DOHH2 (cell line): ENCODE measurements around the gene NLGN1.

Experiments used
- H3F3A ChIP-seq: fragments of 200-600 bp; sonication (generic), shearing (Covaris generic); 2 replicates; pipeline ENCODE4 v1.6.0; 2016; ENCODE audit warnings: antibody characterized with exemption, mild to moderate bottlenecking; ENCODE audit not compliant: control insufficient read depth, insufficient read depth
- H3K27ac ChIP-seq: fragments of 200-600 bp; sonication (generic); 2 replicates; pipeline ENCODE4 v1.5.1; 2014; ENCODE audit warnings: low read depth, mild to moderate bottlenecking, low read length, moderate library complexity
- H3K27me3 ChIP-seq: fragments of 200-600 bp; sonication (generic); 2 replicates; pipeline ENCODE4 v1.6.1; 2014; ENCODE audit warnings: mild to moderate bottlenecking, low read length, mixed read lengths; ENCODE audit not compliant: control insufficient read depth
- H3K36me3 ChIP-seq: fragments of 200-600 bp; sonication (generic); 2 replicates; pipeline ENCODE4 v1.6.1; 2014; ENCODE audit warnings: mild to moderate bottlenecking, low read length, moderate library complexity, mixed read lengths; ENCODE audit not compliant: control insufficient read depth
- H3K4me1 ChIP-seq: fragments of 200-600 bp; sonication (generic); 2 replicates; pipeline ENCODE4 v1.6.1; 2014; ENCODE audit warnings: mild to moderate bottlenecking, low read length, mixed read lengths; ENCODE audit not compliant: control insufficient read depth
- H3K4me2 ChIP-seq: fragments of 200-600 bp; sonication (generic); 2 replicates; pipeline ENCODE4 v1.6.0; 2014; ENCODE audit warnings: mild to moderate bottlenecking, low read length, moderate library complexity
- H3K4me3 ChIP-seq: fragments of 200-600 bp; sonication (generic); 2 replicates; pipeline ENCODE4 v1.5.1; 2014; ENCODE audit warnings: mild to moderate bottlenecking, low read length, mixed read lengths
- H3K79me2 ChIP-seq: fragments of 200-600 bp; sonication (generic); 2 replicates; pipeline ENCODE4 v1.6.1; 2014; ENCODE audit warnings: mild to moderate bottlenecking, low read length, mixed read lengths; ENCODE audit not compliant: control insufficient read depth
- H3K9me2 ChIP-seq: fragments of 200-600 bp; sonication (generic); replicated peaks from 2 replicates; pipeline ENCODE4 v1.6.1; 2014; ENCODE audit warnings: mild to moderate bottlenecking, low read length, mixed read lengths; ENCODE audit not compliant: control insufficient read depth
- H3K9me3 ChIP-seq: fragments of 200-600 bp; sonication (generic); 2 replicates; pipeline ENCODE4 v1.6.1; 2014; ENCODE audit warnings: antibody characterized with exemption, low read length, mixed read lengths; ENCODE audit not compliant: control insufficient read depth, insufficient read depth
- H4K20me1 ChIP-seq: fragments of 200-600 bp; sonication (generic); 2 replicates; pipeline ENCODE4 v1.6.0; 2014; ENCODE audit warnings: low read depth, mild to moderate bottlenecking, antibody characterized with exemption, low read length, moderate library complexity; ENCODE audit not compliant: control insufficient read depth, insufficient read depth
- CTCF ChIP-seq: fragments of 200-600 bp; sonication (generic); IDR thresholded peaks from one replicate; pipeline ENCODE4 v1.5.1; 2014; ENCODE audit warnings: antibody characterized with exemption, mild to moderate bottlenecking, low read depth, low read length; ENCODE audit not compliant: poor library complexity, severe bottlenecking
- EZH2phosphoT487 ChIP-seq: fragments of 200-600 bp; sonication (generic); IDR thresholded peaks from 2 replicates; pipeline ENCODE4 v1.6.1; 2017; ENCODE audit warnings: borderline replicate concordance, mild to moderate bottlenecking, antibody characterized with exemption, low read length, moderate library complexity, mixed read lengths

The NLGN1 gene

GRCh38 chr3:173893066-173893465 is 495.5 kb downstream of the NLGN1 start:
- no peaks in the 10 kb centered on the region for H3F3A ChIP-seq
- H3K9me3 ChIP-seq: no peaks in the 10 kb centered on the region
- H3K27ac ChIP-seq: no peak overlapping the region
- H3K4me3 ChIP-seq: no peak overlapping the region
- no peaks in the 10 kb centered on the region for H4K20me1 ChIP-seq
- H3K36me3 ChIP-seq: no peaks in the 10 kb centered on the region
- no peaks in the 10 kb centered on the region for H3K4me1 ChIP-seq
- no peak overlapping the region for H3K4me2 ChIP-seq
- H3K9me2 ChIP-seq: no peaks in the 10 kb centered on the region
- TF ChIP-seq EZH2phosphoT487 (no peak), CTCF (no peak)
- no peaks in the 10 kb centered on the region for H3K79me2 ChIP-seq
- no peaks in the 10 kb centered on the region for H3K27me3 ChIP-seq

DNA sequence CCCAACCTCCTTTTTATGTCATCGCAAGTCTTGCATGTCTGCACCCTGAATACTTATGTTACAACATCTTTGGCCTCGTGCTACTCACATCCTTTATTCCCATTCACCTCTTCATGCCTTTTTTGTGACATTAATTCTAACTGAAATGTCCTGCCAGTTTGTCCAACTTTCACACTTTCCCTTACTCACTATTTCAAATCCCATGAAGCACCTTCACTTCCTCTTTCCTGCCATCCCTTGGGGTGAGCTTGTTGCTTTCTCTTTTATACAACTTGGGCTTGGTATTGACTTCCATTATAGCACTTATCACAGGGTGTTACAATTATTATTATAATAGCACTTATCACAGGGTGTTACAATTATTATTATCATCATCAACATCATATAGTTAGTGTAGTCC is 496.3 kb downstream of the NLGN1 start:
- Histone ChIP-seq H3K4me1 (no peaks in the 10 kb centered on the region), H3K27me3 (no peaks in the 10 kb centered on the region), H4K20me1 (no peaks in the 10 kb centered on the region), H3K9me3 (no peaks in the 10 kb centered on the region), H3K27ac (no peak overlapping the region), H3K36me3 (no peaks in the 10 kb centered on the region), H3K4me3 (no peak overlapping the region), H3K4me2 (no peak overlapping the region), H3F3A (no peaks in the 10 kb centered on the region), H3K79me2 (no peaks in the 10 kb centered on the region), H3K9me2 (no peaks in the 10 kb centered on the region)
- no peak for TF ChIP-seq EZH2phosphoT487
- no peak for TF ChIP-seq CTCF

GRCh38 chr3:173897631-173898030 is 500.1 kb downstream of the NLGN1 start:
- Histone ChIP-seq H4K20me1 (no peaks in the 10 kb centered on the region), H3K36me3 (no peaks in the 10 kb centered on the region), H3K4me2 (no peak overlapping the region)

More at GRCh38 chr3:173897631-173898030, 500.1 kb downstream of the NLGN1 start:
- TF ChIP-seq CTCF: no peak
- no peak for TF ChIP-seq EZH2phosphoT487
- Histone ChIP-seq H3K27me3 (no peaks in the 10 kb centered on the region), H3K9me2 (no peaks in the 10 kb centered on the region), H3K9me3 (no peaks in the 10 kb centered on the region), H3F3A (no peaks in the 10 kb centered on the region), H3K4me3 (no peak overlapping the region), H3K4me1 (no peaks in the 10 kb centered on the region), H3K79me2 (no peaks in the 10 kb centered on the region), H3K27ac (no peak overlapping the region)
